ENCODE data around the gene OTOGL. TPM values are rescaled to one million over a fixed set of nuclear protein-coding genes. Genes with fewer than 3 reads are reported as not detected.

The OTOGL gene
- total RNA-seq, 2 donors from 2014 or later = 8.4 to 9.2 TPM

DNA sequence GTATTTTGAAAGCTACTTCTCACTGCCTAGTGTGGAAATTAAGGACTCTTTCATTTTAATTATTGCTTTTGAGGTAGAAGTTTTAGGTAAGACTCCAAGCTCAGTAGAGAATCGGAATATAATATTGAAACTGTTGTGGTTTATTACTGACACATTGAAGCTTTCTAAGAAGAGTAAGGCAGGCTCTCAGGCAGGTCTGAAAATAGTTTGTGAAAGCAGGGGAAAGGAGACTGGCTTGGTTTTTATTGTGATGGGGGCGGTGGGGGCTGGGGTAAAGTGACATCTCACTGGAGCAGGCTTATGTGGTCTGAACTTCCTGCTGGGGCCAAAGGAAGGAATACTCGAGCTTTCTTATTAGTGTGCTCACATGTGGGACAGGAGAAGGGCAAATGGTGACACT lies 79.5 kb downstream of the OTOGL start:
- intact Hi-C loops (cut with DNase I) = no loop called here
- ATAC-seq (no peak), DNase-seq (no peak)

DNA sequence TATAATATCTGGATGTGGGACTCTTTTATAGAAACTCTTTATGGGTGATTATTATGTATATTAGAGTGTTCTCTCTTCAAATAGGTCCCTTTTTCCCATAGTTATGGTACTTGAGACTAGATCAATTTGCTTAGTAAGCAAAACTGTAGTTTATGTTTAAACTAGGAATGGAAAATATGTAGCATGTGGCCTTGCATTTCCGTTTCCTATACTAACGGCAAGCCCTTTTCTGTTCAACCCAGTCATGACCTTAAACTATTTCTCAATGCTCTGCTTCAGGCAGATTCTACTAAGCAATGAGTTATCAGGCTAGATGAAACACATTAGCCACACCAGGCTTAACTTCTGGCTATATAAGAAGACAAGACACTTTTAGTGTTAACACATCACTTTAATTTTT lies 84.6 kb downstream of the OTOGL start:
- intact Hi-C loops (cut with DNase I) = no loop called here
- DNase-seq (no peak), ATAC-seq (no peak)

DNA sequence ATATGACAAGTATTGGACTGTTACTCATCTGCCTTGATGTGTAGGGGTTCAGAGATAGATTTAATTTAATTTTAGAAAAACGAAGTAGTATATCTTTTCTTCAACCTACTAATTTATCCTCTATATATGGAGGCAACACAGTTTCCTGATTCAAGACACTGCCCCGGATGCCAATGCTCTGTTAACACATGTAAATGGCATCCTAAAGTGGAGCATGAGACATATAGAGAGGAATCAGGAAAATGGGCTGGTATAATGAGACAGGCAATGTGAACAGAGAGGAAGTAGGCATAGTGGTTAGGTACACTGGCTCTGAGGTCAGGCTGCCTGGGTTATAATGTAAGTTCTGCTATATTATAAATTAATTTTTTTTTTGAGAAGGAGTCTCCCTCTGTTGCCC lies 85.6 kb downstream of the OTOGL start:
- no peak for DNase-seq
- no peak for ATAC-seq
- intact Hi-C loops (cut with DNase I) = loop anchor here in 1 of 2 donors (5.0 kb wide), 2 partner anchors 418 to 628 kb away; no protein-coding TSS in a partner anchor

DNA sequence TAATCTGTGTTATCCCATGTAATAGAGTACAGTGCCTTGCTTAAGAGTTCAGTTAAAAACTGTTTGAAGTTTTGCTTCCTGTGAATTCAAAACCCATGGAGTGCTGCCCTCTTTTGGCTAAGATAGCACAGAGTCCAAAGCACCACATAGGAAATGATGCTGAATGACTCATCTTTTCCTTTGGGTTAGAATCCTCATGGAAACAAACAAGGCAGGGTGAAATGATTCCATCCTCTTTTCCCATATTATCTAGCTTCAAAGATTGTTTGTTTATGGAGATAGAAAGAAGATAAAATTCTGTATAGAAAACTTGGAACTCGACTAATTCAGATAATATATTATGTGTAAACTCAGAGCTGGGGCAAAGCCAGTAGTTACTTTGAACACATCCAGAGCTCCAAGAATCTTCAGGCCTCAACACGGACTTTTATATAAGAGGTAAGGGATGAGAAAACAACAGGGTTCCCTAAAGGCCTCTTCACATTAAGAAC lies 87.4 kb downstream of the OTOGL start:
- intact Hi-C loops (cut with DNase I) = loop anchor here in 1 of 2 donors (2.0 to 5.0 kb wide), 3 partner anchors 252 to 629 kb away; partner anchors contain the start of gene PPP1R12A

DNA sequence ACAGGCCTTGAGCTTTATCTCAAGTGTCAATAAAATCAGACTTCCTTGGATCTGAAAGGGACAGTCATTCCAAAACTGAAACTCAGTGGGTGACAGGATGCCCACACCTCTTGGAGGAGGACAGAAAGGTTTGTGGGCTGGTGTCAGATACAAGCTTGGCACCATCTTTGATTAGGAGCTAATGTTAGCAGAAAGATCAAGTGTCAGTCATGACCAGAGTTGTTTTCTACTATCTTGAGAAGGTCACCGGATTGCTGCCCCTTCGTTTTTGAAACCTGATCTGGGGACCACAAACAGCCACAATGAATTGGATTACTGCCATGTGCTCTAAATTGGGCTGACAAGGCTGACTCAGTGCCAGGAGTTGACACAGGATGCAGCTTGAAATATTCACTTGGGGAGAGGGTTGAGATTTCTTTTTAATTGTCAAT lies 88.3 kb downstream of the OTOGL start:
- peak; percentile 78 to 88 for ATAC-seq
- intact Hi-C loops (cut with DNase I) = loop anchor here in 1 of 2 donors (2.0 to 5.0 kb wide), 3 partner anchors 253 to 630 kb away; partner anchors contain the start of gene PPP1R12A
- peak; percentile 52 for DNase-seq

More for the DNA sequence above, 87.4 kb downstream of the OTOGL start:
- peak; percentile 87 to 90 for ATAC-seq
- peak; percentile 32 for DNase-seq

DNA sequence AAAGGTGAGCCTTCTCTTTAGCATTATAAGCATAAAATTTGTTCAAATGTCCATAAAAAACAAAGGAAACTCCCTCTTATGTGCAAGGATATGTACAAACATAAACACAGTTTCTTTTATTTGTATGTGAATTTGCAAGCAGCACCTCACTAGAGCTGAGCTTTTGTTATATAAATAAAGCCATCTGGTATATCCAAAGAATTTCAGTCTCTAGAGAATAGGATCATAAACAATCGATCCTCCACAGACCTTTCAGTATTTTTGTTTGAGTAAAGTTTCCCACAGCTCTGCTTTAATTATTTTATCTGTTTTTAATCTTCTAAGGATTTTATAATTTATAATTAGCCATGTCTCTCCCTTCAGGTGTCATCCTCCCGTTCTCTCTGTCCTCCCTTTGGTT lies 89.2 kb downstream of the OTOGL start:
- ATAC-seq (no peak), DNase-seq (no peak)
- intact Hi-C loops (cut with DNase I) = loop anchor here in 1 of 2 donors (5.0 kb wide), 2 partner anchors 421 to 631 kb away; no protein-coding TSS in a partner anchor

DNA sequence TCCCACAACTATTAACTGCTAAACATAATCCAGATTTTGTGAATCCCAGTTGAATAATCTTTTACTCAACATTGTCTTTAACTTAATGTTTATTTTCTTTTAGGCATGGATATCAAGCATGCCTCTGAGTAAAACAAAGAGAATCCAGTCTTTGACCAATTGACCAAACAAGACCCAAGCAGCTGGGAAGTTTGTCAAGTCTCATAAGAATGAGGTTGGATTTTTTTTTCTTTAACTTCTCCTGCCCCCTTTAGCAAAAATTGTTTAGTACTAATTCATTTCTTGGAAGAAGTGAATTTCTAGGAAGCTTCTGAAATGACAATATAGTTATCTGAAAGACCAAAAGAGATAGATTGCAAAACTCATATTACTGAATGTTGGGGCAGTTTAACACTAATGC lies 89.9 kb downstream of the OTOGL start:
- intact Hi-C loops (cut with DNase I) = loop anchor here in 1 of 2 donors (5.0 kb wide), 2 partner anchors 422 to 632 kb away; no protein-coding TSS in a partner anchor
- DNase-seq (no peak), ATAC-seq (no peak)

DNA sequence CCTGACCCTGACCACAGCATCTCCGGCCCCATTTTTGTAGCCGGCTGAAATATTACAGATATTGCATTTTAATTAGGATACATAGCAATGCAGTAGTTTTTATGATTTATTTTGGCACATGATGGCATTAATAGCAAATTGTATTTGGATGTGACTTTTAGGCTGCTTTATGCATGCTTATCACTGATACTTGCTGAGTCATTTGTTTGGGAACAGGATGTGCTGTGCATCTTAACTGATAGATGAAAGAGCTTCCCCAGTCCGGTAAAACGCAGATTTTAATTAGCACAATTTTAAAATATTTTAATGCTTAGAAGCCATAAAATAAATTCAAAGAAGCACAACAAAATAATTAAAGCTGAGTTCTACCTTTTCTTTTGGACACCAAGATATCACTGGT lies 90.7 kb downstream of the OTOGL start:
- intact Hi-C loops (cut with DNase I) = no loop called here
- ATAC-seq = no peak
- DNase-seq = no peak

DNA sequence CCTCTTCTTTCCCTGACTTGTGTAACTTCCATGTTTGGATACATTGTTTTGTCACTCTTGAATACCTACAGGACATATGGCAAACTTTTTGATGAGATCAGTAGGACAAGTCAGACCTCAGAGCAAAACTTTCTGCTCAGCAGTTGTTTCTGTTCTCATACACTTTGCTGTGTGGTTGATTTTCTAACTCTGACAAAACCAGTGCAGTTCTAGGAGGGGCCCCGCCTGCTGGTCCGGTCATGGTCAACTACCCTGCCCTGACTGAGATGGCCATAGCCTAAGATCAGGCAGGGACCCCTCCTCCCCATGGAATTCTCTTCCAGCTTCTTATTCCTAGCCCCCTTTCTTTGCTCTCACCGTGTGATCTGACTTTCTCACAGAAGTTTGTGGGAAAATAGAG lies 92.8 kb downstream of the OTOGL start:
- DNase-seq = no peak
- no peak for ATAC-seq
- intact Hi-C loops (cut with DNase I) = no loop called here

DNA sequence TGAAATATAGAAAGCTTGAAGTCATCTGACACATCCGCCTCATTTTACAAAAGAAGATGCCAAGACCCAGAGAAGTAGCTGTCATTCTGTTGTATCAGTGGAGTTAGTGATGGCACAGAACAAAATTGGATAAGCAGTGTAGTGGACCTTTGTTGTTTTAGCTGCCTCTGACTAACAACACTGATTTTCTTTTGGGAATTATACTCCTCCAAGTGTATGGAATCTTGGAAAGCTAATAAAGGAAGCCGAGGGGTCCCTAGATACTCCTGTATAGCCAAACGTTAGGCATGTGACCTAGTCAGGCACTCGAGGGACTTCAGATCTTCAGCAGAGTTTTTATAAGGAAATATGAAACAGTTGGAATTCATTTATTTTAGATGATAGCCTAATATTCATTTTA lies 94.5 kb downstream of the OTOGL start:
- DNase-seq (no peak), ATAC-seq (no peak)
- intact Hi-C loops (cut with DNase I) = no loop called here

DNA sequence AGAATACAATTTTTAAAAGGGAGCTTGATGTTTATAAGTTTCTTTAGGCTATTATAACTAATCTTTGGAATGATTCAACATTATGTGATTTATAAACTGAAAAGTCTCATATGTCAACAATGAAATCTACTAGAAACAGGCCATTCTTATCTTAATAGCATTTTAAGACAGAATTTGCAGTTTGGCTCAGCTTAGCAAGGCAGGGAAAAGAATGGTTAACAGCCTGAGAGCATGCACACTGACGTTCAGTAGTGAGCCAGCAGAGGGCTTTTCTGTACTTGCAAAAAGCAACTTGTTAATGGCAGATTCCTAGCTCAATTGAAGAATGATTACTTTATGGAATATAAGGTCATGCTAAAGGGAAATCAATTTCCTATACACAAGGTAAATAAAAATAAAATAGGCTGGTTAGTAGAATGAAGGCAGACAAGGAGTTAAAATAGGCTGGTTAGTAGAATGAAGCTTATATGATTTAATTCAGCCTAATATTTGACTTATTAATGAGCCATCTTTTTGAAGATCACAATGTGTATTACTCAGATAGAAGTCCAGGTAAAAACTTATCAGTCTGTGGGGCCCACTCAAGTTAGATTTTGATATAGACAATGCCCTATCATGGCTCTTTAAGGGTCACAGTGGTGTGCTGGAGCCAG lies 95.9 kb downstream of the OTOGL start:
- intact Hi-C loops (cut with DNase I) = loop anchor here (1.0 to 5.0 kb wide), 2 partner anchors 74 to 77 kb away; no protein-coding TSS in a partner anchor
- peak; percentile 34 for DNase-seq
- ATAC-seq = peak; percentile 67 to 73

DNA sequence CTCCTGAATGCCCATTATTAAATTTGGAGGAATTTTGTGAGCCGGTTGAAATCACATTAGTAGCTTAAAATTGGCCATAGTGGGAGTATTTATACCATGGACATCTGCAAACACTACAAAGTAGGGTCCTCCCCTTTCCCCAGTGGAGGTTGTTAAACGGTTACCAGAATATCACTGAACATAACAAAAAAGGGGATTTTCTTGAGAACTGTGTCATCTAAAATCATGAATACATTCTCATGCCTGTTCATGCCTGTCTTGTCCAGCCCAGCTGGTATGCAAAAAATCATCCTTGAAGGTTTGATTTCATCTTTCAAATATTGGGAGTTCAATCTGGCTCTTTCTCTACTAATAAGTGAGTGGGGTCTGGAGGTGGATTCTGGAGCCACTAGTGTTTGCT lies 96.4 kb downstream of the OTOGL start:
- DNase-seq (no peak), ATAC-seq (no peak)
- intact Hi-C loops (cut with DNase I) = loop anchor here (1.0 to 5.0 kb wide), 2 partner anchors 74 to 77 kb away; no protein-coding TSS in a partner anchor

DNA sequence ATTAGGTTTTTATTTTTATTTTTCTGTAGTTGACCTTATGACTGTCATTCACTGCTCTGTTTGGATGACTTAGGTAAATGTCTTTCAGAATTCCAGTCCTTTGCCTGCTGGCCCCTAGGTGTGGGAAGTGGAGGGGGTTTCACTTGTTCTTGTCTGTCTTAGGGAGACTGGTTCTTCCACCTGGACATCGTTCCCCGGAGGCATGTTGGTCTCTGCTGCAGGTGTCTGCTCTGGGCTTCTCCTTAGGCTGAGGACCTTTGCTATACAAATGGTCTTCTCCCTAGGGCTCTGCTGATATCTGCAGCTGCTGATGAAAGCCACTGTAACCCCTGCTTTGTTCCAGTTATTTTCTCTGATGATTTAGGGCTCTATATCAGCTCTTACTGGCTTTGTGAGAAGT lies 97.1 kb downstream of the OTOGL start:
- ATAC-seq = no peak
- no peak for DNase-seq
- intact Hi-C loops (cut with DNase I) = loop anchor here in 1 of 2 donors (5.0 kb wide), 1 partner anchor 76 kb away; no protein-coding TSS in a partner anchor

DNA sequence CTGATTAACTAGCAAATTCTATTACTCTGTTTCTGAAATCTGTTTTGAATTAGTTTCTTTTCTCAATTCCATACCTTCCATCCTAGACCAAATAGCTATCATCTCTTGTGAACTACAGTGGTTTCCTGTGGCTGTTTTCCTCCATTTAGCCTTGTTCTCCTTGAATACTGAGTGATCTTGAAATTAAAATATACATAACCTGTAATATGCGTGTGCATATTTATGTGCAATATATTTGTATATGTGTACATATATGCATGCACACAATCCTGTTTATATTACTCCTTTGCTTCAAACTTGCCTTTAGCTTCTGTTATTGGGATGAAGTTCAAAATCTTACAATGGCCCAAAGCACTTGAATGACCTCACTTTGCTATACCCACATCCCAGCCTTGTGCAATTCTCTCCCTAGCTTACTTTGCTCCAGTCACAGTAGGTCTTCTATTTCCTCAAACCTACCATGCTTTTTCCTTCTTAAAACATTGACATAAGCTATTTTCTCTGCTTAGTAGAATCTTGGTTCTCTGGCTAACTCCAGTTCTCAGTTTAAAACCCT lies 99.5 kb downstream of the OTOGL start:
- intact Hi-C loops (cut with DNase I) = loop anchor here in 1 of 2 donors (5.0 kb wide), 1 partner anchor 73 kb away; no protein-coding TSS in a partner anchor
- DNase-seq (no peak), ATAC-seq (no peak)

DNA sequence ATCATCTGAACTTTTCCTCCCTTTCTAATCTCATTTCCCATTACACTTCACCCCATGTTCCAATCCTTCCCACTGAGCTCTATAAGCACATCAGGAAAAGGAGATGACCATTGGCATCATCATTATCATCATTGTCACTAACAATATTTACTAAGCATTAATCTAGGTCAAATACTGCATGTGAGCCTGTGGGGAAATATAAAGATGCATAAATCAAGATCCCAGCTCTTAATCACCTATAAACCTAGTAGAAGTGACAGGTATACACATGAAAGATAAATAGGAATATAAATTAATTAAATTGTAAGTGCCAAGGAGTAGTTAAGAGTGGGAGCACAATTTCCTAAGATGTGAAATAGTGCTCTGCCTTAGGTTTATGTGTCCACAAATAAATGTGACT lies 100.6 kb downstream of the OTOGL start:
- ATAC-seq = no peak
- intact Hi-C loops (cut with DNase I) = loop anchor here in 1 of 2 donors (5.0 kb wide), 1 partner anchor 72 kb away; no protein-coding TSS in a partner anchor

DNA sequence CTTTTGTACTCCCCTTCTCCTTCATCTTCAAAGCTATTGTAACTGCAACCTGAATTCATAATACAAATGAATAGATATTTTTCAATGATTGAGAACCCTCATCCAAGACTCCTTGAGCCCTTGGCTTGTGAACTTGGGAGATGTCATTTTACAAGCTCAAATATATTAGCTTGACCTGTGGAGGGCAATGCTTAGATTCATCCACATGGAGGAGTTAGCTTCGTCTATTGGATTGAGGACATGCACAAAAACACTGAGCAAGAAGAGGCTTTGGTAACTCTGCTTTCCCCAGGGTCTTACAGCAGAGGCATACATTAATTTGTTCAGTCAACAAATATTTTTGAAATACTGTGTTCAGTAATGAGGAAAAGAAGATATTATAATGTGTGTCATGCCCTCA lies 101.1 kb downstream of the OTOGL start:
- intact Hi-C loops (cut with DNase I) = no loop called here
- ATAC-seq (no peak), DNase-seq (no peak)

More for the DNA sequence above, 100.6 kb downstream of the OTOGL start:
- no peak for DNase-seq

DNA sequence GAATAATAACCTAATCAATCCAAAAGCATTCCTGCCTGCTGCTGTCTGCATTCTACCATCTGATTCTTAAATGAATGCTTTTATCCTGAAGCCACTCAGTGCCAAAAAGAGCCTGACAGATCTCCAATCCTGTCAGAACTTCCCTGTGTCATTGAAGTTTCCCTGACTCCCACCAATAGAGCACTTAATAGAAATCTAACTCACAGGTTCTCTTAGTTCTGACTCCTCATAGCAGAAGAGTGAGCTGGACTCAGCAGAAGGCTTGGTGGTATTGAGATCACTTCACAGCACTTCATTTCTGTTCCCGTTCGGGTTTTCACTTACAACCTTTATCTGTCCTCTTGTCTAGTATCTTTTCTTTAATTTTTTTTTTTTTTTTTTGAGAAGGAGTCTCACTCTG lies 102.6 kb downstream of the OTOGL start:
- intact Hi-C loops (cut with DNase I) = no loop called here
- ATAC-seq (peak; percentile 95 to 96), DNase-seq (no peak)

DNA sequence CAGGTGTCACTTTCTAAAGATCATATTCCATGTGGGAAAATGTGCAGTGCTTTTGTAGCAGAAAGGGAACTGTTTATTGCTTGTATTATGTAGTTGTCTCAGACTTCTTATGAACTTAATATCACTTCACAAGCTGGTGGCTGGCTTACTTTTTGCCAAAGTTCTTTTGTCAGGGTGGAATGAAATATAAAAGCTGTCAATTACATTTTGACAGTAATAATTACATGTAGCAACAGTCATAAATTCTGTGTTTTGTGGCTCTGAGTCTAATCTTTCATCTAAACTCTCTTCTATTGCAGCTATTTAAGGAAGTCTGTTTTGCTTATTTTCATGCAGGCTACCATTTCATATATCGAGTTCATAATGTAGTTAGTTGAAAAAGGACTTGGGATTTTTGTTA lies 106.6 kb downstream of the OTOGL start:
- DNase-seq (no peak), ATAC-seq (no peak)
- intact Hi-C loops (cut with DNase I) = no loop called here

DNA sequence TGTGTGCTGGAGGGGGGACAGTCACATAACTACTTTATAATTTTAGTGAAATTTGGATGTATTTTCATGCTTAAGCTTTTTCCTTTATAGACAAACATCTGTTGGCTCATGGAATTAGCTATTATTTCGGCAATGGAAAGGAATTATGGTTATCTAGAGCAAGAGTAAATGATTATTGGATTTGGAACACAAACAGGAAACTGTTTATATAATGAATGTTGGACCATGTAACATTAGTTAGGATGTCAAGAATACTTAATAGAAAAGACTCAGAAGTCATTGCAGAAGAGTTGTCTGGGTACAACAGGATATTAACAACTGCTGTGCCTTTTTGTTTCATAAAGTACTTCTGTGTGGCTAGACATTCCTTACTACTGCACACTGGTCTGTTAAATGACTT lies 108.7 kb downstream of the OTOGL start:
- intact Hi-C loops (cut with DNase I) = no loop called here
- ATAC-seq (no peak), DNase-seq (no peak)

DNA sequence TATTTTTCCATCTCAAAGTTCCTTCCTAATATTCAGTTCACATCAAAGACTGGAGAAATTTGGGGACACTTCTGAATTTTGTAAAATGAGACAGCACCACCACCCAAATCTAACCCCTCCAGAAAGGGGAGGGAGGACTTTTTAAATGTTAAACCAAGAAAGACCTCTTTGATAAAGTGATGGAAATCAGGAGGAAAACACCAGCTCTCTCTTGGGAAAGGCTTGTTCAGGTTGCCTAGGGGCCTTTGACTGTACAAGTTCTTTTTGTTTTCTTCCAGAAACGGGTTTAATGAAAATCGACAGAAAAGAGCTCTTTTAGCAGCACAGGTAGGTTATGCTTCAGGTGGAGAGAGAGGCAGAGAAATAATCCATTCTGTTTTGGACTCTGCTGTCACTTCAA lies 112.3 kb downstream of the OTOGL start:
- DNase-seq = no peak
- intact Hi-C loops (cut with DNase I) = no loop called here
- no peak for ATAC-seq

Measured in left cardiac atrium (tissue), 4 donors.